Smooth muscle cell (in vitro differentiated cells): ENCODE measurements around the gene ERGIC1. TPM values are rescaled to one million over a fixed set of nuclear protein-coding genes. Genes with fewer than 3 reads are reported as not detected.

Experiments
- DNase-seq: peaks from one replicate; lab custom pipeline; 2025; ENCODE audit not compliant: unreplicated experiment; lab: John Stamatoyannopoulos, UW
- H2AFZ ChIP-seq: fragments of 200-600 bp; sonication (generic); 2 replicates; pipeline ENCODE4 v1.6.0; 2016; ENCODE audit warnings: antibody characterized with exemption, low read depth, mild to moderate bottlenecking
- H3F3A ChIP-seq: fragments of 200-600 bp; sonication (generic); 2 replicates; pipeline ENCODE4 v1.6.0; 2017; ENCODE audit warnings: antibody characterized with exemption, low read depth
- H3K27ac ChIP-seq: fragments of 200-600 bp; sonication (generic); 2 replicates; pipeline ENCODE4 v1.5.1; 2016; ENCODE audit warnings: low read depth, mild to moderate bottlenecking
- H3K27me3 ChIP-seq: fragments of 200-600 bp; sonication (generic); 2 replicates; pipeline ENCODE4 v1.6.1; 2016; ENCODE audit warnings: low read depth, mild to moderate bottlenecking
- H3K36me3 ChIP-seq: fragments of 200-600 bp; sonication (generic); 2 replicates; pipeline ENCODE4 v1.5.1; 2016; ENCODE audit warnings: low read depth
- H3K4me1 ChIP-seq: fragments of 200-600 bp; sonication (generic); 2 replicates; pipeline ENCODE4 v1.5.1; 2016; ENCODE audit warnings: low read depth
- H3K4me2 ChIP-seq: fragments of 200-600 bp; sonication (generic); 2 replicates; pipeline ENCODE4 v1.6.0; 2016; ENCODE audit warnings: mild to moderate bottlenecking
- H3K4me3 ChIP-seq: fragments of 200-600 bp; sonication (generic); 2 replicates; pipeline ENCODE4 v1.5.1; 2016; ENCODE audit warnings: mild to moderate bottlenecking
- H3K79me2 ChIP-seq: fragments of 200-600 bp; sonication (generic); 2 replicates; pipeline ENCODE4 v1.6.0; 2016; ENCODE audit warnings: low read depth, mild to moderate bottlenecking
- H3K9ac ChIP-seq: fragments of 200-600 bp; sonication (generic); 2 replicates; pipeline ENCODE4 v1.6.0; 2016; ENCODE audit warnings: low read depth
- H3K9me3 ChIP-seq: fragments of 200-600 bp; sonication (generic); replicated peaks from 2 replicates; pipeline ENCODE4 v1.5.1; 2016; ENCODE audit warnings: low read depth
- H4K20me1 ChIP-seq: fragments of 200-600 bp; sonication (generic); 2 replicates; pipeline ENCODE4 v1.6.0; 2016; ENCODE audit warnings: low read depth
- WGBS: methylation state at CpG from one replicate; pipeline ENCODE4 v1.1.7; 2016; ENCODE audit warnings: low lambda C conversion rate; 5-methylcytosine and 5-hydroxymethylcytosine counted together
- polyA plus RNA-seq: library from polyadenylated mRNA; unstranded; fragments of >200 nt; fragmentation: Nextera tagmentation; extraction: Ambion mirVana; gene quantifications from 2 replicates; pipeline ENCODE4 v1.2.1, GENCODE V29; 2016
- total RNA-seq: library from RNA; depleted of rRNA; stranded (reverse); fragments of >200 nt; gene quantifications from 2 replicates; pipeline ENCODE4 v1.2.3, GENCODE V29; 2014
- TF ChIP-seq, protein P1 (sequence below): fragments of 200-600 bp; sonication (generic); IDR thresholded peaks from 2 replicates; pipeline ENCODE4 v1.5.1; 2017; ENCODE audit warnings: borderline replicate concordance, mild to moderate bottlenecking, antibody characterized with exemption; ENCODE audit not compliant: insufficient read depth, poor library complexity, severe bottlenecking

Gene ERGIC1
- total and polyA plus RNA-seq, 2 experiments from 2014 or later: 38.2 to 140 TPM

DNA sequence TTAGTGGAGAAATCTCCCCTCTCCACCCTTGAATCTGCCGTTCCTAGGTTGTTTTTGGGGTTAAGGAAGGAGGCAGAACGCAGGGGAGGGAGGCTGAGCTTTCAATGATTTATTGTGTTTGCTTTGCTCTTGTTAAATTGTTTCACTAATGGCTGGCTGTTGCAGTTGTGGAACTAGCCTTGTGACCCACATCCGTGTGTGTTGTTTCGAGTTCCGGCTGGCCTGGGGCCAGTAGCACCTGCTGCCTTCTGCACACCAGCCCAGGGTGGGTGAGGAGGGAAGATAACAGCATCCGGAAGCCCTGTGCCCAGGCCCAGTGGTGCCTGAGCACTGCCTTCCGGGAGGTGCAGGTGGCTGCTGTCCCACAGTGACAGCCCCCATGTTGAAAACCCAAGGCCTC lies 3.6 kb downstream of the ERGIC1 start:
- TF ChIP-seq, protein P1, sequence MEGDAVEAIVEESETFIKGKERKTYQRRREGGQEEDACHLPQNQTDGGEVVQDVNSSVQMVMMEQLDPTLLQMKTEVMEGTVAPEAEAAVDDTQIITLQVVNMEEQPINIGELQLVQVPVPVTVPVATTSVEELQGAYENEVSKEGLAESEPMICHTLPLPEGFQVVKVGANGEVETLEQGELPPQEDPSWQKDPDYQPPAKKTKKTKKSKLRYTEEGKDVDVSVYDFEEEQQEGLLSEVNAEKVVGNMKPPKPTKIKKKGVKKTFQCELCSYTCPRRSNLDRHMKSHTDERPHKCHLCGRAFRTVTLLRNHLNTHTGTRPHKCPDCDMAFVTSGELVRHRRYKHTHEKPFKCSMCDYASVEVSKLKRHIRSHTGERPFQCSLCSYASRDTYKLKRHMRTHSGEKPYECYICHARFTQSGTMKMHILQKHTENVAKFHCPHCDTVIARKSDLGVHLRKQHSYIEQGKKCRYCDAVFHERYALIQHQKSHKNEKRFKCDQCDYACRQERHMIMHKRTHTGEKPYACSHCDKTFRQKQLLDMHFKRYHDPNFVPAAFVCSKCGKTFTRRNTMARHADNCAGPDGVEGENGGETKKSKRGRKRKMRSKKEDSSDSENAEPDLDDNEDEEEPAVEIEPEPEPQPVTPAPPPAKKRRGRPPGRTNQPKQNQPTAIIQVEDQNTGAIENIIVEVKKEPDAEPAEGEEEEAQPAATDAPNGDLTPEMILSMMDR: no peak
- H3K4me2 ChIP-seq: no peak overlapping the region
- H3K9me3 ChIP-seq: no peaks in the 10 kb centered on the region
- H4K20me1 ChIP-seq: peaks cover 45% of the 10 kb centered on the region
- no peak overlapping the region for H3K27ac ChIP-seq
- WGBS: 96% methylated on average over 7 of the region's 7 CpGs
- no peaks in the 10 kb centered on the region for H3K36me3 ChIP-seq
- H3K4me3 ChIP-seq: no peak overlapping the region
- H3K79me2 ChIP-seq: peaks cover 82% of the 10 kb centered on the region
- no peak overlapping the region for H3K9ac ChIP-seq
- peaks cover 22% of the 10 kb centered on the region for H3K4me1 ChIP-seq
- no peak overlapping the region for H2AFZ ChIP-seq
- peaks cover 5% of the 10 kb centered on the region for H3F3A ChIP-seq
- no peaks in the 10 kb centered on the region for H3K27me3 ChIP-seq
- no peak for DNase-seq

DNA sequence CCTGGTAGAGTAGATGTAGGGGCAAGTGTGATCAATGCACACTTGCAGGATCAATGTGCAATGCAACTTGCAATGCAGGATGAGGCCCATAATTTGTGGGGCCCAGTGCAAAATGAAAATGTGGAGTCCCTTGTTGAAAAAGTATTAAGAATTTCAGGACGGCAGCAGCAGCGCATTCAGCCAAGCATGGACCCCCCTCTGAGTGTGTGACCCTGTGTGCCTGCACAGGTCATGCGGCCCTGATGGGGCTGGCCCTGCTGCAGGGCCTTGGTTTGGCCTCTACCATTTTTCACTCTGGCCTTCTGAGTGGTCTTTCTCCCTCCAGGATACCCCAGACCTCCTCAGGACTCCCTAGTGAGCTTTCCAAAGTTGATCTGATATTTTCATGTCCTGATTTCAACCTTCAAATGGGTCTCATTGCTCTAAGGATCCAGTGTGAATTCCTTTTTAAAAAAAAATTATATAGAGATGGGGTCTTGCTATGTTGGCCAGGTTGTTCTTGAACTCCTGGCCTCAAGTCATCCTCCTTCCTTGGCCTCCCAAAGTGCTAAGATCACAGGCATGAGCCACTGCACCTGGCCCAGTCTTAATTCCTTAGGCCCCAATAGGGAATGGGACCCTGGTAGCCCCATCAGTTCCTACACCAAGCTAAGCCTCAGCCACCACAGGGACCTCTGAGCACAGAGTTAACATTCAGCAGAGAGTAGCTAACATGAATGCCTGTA lies 4.3 kb downstream of the ERGIC1 start:
- H3K4me1 ChIP-seq: peaks cover 22% of the 10 kb centered on the region
- no peak overlapping the region for H2AFZ ChIP-seq
- no peaks in the 10 kb centered on the region for H3K9me3 ChIP-seq
- peaks cover 52% of the 10 kb centered on the region for H4K20me1 ChIP-seq
- peaks cover 88% of the 10 kb centered on the region for H3K79me2 ChIP-seq
- H3K9ac ChIP-seq: no peak overlapping the region
- no peaks in the 10 kb centered on the region for H3K36me3 ChIP-seq
- H3F3A ChIP-seq: peaks cover 2% of the 10 kb centered on the region
- H3K27me3 ChIP-seq: no peaks in the 10 kb centered on the region
- 93% methylated on average over 3 of the region's 3 CpGs for WGBS
- H3K27ac ChIP-seq: no peak overlapping the region
- DNase-seq: no peak
- H3K4me3 ChIP-seq: no peak overlapping the region
- TF ChIP-seq, protein P1: no peak
- H3K4me2 ChIP-seq: no peak overlapping the region

DNA sequence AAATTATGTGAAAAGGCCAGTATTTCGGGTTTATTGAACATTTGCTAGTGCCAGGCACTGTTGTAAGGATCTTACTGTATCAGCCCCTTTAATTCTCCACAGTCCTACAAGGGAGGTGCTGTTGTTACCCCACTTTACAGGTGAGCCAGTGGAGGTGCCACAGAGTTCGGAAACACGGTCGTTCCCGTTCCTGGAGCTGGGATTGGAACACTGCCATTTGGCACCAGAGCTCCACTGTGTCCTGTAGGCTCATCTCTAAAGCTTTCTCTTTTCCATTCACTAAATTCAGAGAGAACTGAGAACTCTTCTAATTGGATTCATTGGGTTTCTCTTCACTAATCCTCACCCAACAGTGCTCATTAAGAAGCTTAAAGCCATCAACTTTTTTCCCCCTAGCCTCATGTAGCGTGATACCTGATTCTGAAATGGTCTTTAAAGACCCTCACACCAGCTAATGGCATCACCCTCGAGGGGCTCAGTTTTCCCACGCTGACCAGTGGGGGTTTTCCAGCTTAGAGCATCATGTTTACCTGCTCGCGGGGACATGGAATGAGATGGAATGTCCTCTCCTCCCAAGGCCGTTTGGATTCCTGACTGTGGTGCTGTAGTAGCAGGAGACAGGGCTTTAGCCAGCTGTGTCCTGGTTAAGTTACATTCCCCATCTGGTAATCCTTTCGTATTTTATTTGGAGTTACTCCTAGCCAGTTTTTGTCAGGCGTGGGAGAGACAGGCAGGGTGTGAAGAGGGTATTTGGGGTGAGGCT lies 5.8 kb downstream of the ERGIC1 start:
- Histone ChIP-seq H2AFZ (no peak overlapping the region), H3K4me3 (no peak overlapping the region), H3K4me1 (peaks cover 19% of the 10 kb centered on the region), H3K27me3 (no peaks in the 10 kb centered on the region), H3K27ac (no peak overlapping the region), H3K36me3 (no peaks in the 10 kb centered on the region), H3F3A (no peaks in the 10 kb centered on the region), H3K4me2 (no peak overlapping the region), H3K79me2 (peaks cover 93% of the 10 kb centered on the region), H3K9ac (no peak overlapping the region), H3K9me3 (no peaks in the 10 kb centered on the region), H4K20me1 (peaks cover 66% of the 10 kb centered on the region)
- DNase-seq: no peak
- 94% methylated on average over 13 of the region's 13 CpGs for WGBS
- TF ChIP-seq, protein P1: no peak
